HG02642 (cell line): ENCODE measurements around the gene CD22.
"Not testable (repeated sequence)": the region's sequence is repeated elsewhere in the genome, so short reads cannot be mapped to it uniquely, and the experiment has no call there.

Source experiments
- ATAC-seq: cut with Tn5 transposase; IDR thresholded peaks from one replicate; pipeline ENCODE4 v1.9.1; 2021; ENCODE audit warnings: mild to moderate bottlenecking; ENCODE audit not compliant: unreplicated experiment, poor library complexity

The CD22 gene

DNA sequence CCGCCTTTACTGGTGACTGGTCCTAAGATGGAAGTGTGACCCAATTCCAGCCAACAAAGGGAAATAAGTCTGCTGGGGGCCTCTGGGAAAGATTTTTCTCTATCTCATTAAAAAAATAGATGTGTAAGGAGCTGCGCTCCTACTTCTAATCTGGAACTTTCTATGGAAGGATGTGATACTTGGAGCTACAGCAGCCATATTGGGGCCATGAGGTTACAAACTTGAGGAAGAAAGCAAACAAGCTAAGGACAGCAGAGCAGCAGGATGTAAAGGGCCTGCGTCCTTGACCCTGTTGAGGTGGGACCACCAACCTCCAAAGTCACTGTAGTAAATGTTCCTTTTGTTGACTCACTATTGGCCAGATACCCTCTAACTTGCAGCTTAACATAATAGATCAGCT, 49.4 kb downstream of the CD22 start:
- ATAC-seq = no peak

DNA sequence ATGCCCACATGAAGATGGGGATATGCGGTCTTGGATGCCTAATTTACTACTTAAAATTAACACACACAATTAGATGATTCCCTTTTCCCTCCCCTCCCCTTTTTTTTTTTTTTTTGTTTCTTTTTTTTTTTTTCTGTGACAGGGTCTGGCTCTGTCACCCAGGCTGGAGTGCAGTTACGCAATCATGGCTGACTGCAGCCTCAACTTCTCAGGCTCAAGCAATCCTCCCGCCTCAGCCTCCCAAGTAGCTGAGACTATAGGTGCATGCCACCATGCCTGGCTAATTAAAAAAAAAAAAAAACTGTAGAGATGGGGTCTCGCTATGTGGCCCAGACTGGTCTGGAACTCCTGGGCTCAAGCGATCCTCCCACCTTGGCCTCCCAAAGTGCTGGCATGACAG, 50.6 kb downstream of the CD22 start:
- not testable (repeated sequence) for ATAC-seq

DNA sequence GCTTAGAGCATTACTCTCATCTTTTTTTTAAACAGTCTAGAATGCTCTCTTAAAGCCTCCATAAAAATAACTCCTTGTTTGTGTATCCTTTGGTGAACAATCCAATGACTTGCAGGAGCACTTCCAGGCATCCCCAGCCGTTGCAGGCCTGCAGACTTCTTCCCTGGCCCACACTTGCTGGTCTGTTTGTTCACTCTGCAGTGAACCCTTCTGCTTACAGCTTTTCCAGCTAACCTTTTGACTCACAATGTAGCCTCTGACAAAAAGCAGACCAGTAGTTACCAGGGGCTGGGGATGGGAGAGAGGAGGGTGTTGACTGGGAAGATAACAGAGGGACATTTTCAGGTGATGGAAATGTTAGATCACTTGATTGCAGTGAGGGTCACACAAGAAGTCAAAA, 51.0 kb downstream of the CD22 start:
- ATAC-seq = no peak

DNA sequence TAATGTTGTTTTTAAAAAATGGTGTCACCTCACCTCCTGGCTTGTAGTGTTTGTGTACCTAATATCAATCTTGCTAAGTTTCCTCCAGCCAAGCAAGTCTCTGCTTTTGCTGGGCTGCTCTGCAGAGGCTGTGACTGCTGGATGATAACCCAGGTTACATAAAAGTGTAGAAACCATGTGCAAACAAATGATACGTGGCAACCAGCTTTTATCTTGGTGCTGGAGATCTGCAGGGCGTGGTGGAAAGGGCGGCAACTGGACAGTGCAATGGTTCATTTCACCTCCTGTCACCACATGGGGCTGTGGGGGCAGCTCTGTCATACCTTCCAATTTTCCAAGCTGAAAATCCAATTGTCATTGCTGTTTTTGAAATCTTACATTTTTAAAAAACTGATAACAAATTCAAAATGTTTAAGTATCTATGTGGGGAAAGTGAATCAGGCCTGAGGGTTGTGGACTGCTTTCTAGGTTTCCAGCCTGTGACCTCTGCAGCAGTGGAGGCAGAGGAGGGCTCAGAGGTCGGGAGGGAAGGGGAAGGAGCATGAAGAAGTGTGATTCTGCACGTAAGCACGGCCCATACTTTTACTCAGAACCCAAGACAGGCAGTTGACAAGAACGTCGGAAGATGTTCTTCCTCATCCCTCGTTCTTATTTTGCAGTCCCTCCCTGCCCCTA, 51.6 kb downstream of the CD22 start:
- no peak for ATAC-seq

DNA sequence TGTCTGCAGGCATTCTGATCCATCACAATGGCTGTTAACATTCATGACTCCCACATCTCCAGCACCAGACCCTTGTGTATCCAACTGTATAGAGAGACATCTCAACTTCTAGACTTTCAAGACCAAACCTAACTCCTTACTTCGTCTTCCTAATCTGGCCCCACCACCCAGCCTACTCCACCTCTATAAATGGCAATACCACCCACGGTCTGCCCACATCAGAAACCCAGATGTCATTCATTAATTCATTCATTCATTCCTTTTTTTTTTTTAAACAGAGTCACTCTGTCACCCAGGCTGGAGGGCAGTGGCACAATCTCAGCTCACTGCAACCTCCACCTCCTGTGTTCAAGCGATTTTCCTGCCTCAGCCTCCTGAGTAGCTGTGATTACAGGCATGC, 52.3 kb downstream of the CD22 start:
- ATAC-seq = no peak

DNA sequence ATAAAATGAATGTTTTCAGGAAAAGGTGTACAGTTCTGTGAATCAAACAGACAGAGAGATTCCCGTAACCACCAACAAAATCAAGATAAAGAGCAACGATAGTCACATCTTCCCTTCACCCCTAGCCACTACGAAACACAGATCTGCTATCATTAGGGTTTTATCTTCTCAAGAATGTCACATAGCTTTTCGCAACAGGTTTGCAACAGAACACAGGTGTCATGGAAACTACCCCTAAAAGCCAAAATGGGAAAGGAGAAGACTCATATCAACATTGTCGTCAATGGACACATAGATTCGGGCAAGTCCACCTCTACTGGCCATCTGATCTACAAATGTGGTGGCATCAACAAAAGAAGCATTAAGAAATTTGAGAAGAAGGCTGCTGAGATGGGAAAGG, 52.9 kb downstream of the CD22 start:
- ATAC-seq = no peak

DNA sequence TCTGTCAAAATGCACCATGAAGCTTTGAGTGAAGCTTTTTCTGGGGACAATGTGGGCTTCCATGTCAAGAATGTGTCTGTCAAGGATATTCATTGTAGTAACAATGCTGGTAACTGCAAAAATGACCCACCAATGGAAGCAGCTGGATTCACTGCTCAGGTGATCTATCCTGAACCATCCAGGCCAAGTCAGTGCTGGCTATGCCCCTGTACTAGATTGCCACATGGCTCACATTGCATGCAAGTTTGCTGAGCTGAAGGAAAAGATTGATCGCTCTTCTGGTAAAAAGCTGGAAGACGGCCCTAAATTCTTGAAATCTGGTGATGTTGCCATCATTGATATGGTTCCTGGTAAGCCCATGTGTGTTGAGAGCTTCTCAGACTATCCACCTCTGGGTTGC, 54.5 kb downstream of the CD22 start:
- no peak for ATAC-seq

DNA sequence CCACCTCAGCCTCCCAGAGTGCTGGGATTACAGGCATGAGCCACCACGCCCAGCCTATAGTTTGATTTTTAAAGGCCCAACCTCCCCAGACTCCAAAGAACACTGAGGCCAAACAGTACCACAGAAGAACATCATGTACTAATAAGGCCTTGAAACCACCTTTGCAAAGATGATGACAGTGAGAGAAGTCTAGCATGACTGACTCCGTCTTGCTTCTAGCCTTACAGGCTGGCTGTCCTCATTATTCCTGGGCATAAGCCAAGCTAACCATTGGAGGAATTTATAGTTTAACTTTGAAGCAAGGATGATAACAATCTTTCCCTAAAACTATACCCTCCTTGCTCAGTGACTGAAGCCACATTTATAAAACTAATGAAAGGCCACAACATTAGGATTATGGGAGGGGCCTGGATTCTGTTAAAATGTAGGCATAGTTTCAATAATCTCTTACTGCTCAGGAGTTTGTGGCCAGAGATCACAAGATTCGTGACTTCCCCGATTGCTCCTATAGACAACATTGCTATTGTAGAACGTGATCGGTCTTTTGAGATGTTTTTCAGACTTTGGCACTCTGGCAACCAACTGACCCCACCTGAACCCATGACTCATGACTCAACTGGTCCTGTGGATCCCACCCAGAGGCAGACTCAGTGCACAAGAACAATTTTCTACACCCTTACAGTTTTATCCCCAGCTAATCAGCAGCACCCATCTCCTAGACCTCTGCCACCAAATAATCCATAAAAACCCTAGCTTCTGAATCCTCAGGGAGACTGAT, 59.5 kb downstream of the CD22 start:
- ATAC-seq = no peak

DNA sequence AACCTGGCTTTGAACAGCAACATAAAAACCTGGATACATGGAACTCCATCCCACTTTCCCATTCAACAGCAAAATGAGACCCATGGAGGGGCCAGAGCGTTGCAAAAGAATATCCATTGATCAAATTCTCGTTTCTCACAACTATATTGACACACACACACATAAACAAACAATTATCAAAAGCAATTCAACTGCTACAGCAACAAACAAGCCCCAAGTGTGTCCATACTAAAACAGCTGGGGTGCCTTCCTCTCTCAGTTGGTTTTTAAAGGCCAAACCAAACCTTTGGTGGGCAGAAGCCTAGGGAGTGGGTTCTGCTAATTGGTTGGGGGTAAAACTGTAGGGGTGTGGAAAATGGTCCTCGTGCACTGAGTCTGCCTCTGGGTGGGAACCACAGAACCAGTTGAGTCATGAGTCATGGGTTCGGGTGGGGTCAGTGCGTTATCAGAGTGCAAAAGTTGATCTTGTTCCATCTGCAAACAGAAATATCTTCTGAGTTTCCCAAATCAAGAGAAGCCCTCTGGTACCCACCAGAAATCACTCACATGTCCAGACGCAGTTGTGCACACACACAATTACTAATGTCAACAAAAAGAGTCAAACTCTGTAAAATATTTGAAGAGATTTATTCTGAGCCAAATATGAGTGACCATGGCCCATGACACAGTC, 60.3 kb downstream of the CD22 start:
- ATAC-seq = no peak

DNA sequence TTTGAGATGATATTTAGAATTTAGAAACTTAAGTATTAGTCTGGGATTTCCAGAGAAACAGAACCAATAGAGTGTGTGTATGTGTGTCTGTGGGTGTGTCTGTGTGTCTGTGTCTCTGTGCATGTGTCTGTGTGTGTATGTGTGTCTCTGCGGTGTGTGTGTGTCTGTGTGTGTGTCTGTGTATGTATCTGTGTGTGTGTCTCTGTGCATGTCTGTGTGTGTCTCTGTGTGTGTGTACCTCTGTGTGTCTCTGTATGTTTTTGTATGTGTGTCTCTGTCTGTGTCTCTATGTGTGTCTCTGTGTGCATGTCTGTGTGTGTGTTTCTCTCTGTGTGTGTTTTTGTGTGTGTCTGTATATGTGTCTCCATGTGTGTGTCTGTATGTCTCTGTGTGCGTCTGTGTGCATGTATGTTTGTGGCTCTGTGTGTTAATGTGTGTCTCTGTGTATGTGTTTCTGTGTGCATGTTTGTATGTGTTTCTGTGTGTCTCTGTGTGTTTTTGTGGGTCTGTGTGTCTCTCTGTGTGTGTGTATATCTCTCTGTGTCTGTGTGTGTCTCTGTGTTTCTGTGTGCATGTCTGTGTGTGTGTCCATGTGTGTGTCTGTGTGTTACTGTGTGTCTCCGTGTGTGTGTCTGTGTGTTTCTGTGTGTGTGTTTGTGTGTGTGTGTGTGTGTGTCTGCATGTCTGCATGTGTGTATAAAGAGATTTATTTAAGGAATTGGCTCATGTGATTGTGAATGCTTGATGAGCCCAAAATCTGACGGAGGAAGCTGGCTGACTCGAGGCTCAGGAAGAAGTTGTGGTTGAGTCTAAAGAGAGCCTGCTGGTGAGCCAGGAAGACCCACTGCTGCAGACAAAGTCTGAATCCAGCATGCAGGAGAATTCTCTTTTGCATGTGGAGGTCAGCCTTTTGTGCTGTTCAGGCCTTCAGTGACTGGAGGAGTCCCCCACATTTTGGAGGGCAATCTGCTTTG, 64.0 kb downstream of the CD22 start:
- ATAC-seq = no peak

DNA sequence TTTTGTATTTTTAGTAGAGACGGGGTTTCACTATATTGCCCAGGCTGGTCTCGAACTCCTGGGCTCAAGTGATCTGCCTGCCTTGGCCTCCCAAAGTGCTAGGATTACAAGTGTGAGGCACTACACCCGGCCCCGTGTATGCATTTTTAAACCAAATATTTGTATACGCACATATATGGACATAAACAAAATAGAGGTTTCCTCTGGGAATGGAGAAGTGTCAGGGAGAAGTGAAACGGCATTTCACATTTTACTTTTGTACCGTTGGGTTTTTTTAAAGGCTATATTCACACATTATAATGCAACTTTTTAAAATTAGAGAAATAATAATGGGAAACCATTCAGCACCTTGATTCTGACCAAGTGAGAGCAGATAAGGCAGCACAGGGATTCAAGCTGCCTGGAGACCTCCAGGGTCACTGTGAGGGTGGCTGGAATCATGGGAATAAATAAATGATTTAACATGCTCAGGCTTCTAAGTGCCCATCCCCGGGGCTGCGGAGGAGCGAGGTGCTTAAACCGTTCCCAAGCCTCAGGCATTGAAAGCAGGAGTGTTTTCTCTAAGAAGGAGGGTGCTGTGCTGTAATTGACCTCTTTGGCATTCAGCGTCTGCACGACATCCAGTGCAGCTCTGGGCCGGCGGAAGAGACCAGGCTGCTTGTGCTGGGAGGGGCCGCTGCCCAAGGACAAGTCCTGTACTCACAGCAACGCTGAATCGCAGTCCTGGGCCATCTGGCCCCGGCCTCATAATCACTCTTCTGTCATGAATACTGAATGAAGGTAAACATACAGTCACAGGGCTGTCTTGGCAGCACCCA, 66.6 kb downstream of the CD22 start:
- ATAC-seq = no peak

DNA sequence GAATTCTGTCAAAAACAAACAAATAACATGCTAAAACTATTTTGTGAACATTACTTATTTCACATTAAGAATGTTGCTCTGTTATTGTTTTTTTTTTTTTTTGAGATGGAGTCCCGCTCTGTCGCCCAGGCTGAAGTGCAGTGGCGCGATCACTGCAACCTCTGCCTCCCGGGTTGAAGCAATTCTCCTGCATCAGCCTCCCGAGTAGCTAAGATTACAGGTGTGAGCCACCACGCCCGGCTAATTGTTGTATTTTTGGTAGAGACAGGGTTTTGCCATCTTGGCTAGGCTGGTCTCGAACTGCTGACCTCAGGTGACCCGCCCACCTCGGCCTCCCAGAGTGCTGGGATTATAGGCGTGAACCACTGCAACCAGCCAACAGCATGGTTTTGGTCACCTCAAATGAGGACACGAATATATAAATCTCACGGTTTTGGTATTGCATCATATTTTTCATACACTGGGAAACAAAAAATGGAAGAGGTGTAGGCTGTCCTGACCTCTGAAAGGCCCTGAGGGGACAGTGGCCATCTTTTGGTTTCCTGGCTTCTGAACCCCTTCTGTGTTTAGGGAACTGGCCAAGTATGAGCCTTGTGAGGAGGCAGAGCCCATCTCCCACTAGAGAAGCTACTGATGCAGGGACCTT, 67.4 kb downstream of the CD22 start:
- no peak for ATAC-seq
